K562 (cell line): ENCODE measurements around the gene CDC25B.

Experiments
- CTCF ChIP-seq, 3 experiments: IDR thresholded peaks in 2 of 3; conservative IDR thresholded peaks in 1 of 3; 2 replicates each; pipeline ENCODE4 v1.5.1; 2011 to 2012; ENCODE audit warnings: low read length in 3 of 3, mild to moderate bottlenecking in 3 of 3, control low read depth in 2 of 3, improper control_type of control experiment in 1 of 3, inconsistent platforms in 1 of 3, low read depth in 1 of 3, mixed read lengths in 1 of 3, moderate library complexity in 1 of 3; ENCODE audit not compliant: insufficient read depth in 2 of 3
- E2F1 ChIP-seq: sonication (generic); formaldehyde crosslinking; IDR thresholded peaks from 2 replicates; pipeline ENCODE4 v1.8.1; 2023; ENCODE audit warnings: mild to moderate bottlenecking, missing genetic modification reagents, moderate library complexity
- EZH2 ChIP-seq: IDR thresholded peaks from 2 replicates; pipeline ENCODE4 v1.6.1; 2012; ENCODE audit warnings: low read depth, mild to moderate bottlenecking, inconsistent platforms, low read length, borderline replicate concordance
- KDM1A ChIP-seq, 2 experiments: fragments of 450-650 bp; IDR thresholded peaks; 2 replicates each; pipeline ENCODE4 v1.6.1; 2016; ENCODE audit warnings: mild to moderate bottlenecking in 2 of 2
- MAX ChIP-seq: sonication (generic); formaldehyde crosslinking; IDR thresholded peaks from 2 replicates; pipeline ENCODE4 v1.9.0; 2022; ENCODE audit warnings: mild to moderate bottlenecking, missing genetic modification reagents
- NRF1 ChIP-seq, 2 experiments: fragments of 450-650 bp; IDR thresholded peaks in 1 of 2; conservative IDR thresholded peaks in 1 of 2; 2 replicates each; pipeline ENCODE4 v1.6.1; 2014; ENCODE audit warnings: mild to moderate bottlenecking in 2 of 2
- RBFOX2 ChIP-seq: fragments of 200-400 bp; formaldehyde crosslinking; IDR thresholded peaks from 2 replicates; pipeline ENCODE4 v1.6.1; 2017; ENCODE audit warnings: low read depth, mild to moderate bottlenecking, low read length, moderate library complexity
- SREBF1 ChIP-seq: fragments of 150-350 bp; IDR thresholded peaks from 2 replicates; pipeline ENCODE4 v1.6.1; 2014; ENCODE audit warnings: antibody characterized with exemption, low read depth, low read length, borderline replicate concordance
- TCF7 ChIP-seq: sonication (generic); IDR thresholded peaks from 2 replicates; pipeline ENCODE4 v1.6.1; 2016; ENCODE audit warnings: antibody characterized with exemption, borderline replicate concordance
- ZHX1 ChIP-seq: fragments of 150-350 bp; conservative IDR thresholded peaks from 2 replicates; pipeline ENCODE4 v1.6.1; 2014; ENCODE audit warnings: low read length
- ZNF384 ChIP-seq: IDR thresholded peaks from 2 replicates; pipeline ENCODE4 v1.6.1; 2012; ENCODE audit warnings: low read depth, low read length, improper control_type of control experiment

GRCh38 chr20:3800256-3800877 lies 4.3 kb downstream of the CDC25B start:
- TF ChIP-seq E2F1 (CRISPR knock-in tag) (no peak), KDM1A (IDR thresholded peaks at IDR 0.05) (no peak), TCF7 (no peak), EZH2 (no peak), CTCF (IDR thresholded peaks at IDR 0.05 in 2 of 3, conservative IDR thresholded peaks at IDR 0.05 in 1 of 3; ENCODE audit: insufficient read depth in 2 of 3, low read depth in 1 of 3, low read length in 3 of 3) (no peak), ZNF384 (no peak), RBFOX2 (peak; percentile 40; the same call in 1 of the 2 replicates), ZHX1 (no peak), SREBF1 (no peak), MAX (CRISPR knock-in tag) (no peak), NRF1 (conservative IDR thresholded peaks at IDR 0.05 in 1 of 2, IDR thresholded peaks at IDR 0.05 in 1 of 2) (no peak)
